ENCODE measurements around the gene RIPOR3.

The RIPOR3 gene

DNA sequence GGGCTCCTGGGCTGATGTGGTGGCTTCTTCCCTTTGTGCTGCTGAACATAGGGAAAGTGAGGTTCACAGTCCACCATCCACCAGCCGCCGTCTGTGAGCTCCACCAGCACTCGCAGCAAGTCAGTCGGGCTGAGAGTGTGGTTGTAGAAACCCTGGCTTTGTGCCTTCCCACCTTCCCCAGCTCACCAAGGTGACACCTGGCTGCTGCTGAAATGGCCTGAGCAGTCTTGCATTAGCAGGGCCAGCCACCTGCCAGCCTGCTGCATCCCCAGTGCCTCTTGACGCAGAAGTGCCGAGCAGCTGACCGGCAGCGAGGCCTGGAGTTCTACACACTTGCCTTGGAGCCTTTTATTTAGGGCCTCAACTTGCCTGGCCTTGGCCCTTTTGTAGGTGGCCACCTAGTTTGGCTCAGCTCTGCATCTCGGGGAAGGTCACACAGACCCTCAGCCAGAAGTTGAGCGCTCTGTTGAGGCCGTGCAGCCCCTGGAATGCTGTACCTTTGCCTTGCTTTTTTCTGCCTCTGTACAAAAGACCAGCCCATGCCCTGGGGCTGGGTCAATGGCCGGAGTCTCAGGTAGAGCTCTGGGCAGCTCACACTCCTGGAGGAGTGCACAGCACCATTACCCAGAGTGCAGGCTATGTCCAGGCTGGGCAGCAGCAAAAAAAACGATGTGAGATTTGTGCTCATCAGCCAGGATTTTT, 104.7 kb downstream of the RIPOR3 start:
- FAIRE-seq = no peak

DNA sequence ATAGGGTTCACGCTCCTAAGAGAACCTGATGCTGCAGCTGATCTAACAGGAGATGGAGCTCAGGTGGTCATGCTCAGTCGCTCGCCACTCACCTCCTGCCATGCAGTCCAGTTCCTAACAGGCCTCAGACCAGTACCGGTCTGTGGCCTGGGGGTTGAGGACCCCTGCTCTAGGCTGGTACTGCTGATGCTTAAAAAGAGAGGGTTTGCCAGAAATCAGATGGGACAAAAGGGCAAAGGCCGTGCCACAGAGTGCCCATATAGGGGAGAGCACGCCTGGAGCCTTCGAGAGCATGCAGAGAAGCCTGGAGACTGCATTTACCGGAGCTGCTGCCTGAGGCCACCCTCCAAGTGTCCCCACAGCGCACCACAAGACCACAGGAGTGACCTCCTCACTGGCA, 105.7 kb downstream of the RIPOR3 start:
- no peak for FAIRE-seq

DNA sequence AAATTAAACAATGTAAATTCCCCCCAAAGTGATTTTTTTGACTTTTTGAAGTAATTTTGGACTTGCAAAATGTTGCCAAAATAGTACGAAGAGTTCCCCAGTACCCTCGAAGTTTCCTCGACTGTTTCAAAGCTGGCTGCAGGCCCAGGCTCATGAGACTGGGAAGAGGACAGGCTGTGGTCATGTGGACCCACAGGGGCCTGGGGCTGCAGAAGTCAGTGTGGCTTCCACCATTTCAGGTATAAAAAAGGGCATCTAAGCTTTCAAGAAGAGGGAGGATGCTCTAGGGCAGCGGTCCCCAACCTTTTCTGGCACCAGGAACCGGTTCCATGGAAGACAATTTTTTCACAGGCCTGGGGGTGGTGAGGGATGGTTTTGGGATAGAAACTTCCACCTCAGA, 106.1 kb downstream of the RIPOR3 start:
- FAIRE-seq = no peak

DNA sequence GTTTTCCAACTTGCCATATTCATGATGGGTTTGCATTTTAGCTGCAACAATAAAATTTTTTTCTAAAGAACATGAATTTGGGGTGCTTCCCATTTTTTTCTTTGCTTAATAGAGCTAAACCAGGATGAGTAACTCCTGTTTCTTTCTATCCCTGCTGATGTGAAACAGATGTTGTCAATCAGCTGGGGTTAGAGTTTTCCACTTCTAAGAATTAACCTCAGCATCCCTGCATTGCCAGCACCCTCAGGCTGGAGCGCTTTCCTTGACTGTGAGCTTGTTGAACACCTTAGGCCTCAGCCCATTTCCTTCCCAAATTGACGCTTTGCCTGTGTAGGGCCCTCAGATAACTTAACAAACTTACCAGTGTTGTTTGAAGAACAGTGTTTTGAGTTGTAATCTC, 106.7 kb downstream of the RIPOR3 start:
- FAIRE-seq = no peak

DNA sequence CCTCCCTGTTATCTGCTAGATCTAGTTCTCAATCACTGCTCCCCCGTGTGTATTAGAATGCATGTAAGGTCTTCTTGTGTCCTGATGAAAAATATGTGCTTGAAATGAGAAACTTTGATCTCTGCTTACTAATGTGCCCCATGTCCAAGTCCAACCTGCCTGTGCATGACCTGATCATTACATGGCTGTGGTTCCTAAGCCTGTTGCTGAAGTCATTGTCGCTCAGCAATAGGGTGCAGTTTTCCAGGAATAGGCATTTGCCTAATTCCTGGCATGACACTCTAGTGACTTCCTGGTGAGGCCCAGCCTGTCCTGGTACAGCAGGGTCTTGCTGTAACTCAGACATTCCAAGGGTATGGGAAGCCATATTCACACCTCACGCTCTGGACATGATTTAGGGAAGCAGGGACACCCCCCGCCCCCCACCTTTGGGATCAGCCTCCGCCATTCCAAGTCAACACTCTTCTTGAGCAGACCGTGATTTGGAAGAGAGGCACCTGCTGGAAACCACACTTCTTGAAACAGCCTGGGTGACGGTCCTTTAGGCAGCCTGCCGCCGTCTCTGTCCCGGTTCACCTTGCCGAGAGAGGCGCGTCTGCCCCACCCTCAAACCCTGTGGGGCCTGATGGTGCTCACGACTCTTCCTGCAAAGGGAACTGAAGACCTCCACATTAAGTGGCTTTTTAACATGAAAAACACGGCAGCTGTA, 107.7 kb downstream of the RIPOR3 start:
- FAIRE-seq = no peak

DNA sequence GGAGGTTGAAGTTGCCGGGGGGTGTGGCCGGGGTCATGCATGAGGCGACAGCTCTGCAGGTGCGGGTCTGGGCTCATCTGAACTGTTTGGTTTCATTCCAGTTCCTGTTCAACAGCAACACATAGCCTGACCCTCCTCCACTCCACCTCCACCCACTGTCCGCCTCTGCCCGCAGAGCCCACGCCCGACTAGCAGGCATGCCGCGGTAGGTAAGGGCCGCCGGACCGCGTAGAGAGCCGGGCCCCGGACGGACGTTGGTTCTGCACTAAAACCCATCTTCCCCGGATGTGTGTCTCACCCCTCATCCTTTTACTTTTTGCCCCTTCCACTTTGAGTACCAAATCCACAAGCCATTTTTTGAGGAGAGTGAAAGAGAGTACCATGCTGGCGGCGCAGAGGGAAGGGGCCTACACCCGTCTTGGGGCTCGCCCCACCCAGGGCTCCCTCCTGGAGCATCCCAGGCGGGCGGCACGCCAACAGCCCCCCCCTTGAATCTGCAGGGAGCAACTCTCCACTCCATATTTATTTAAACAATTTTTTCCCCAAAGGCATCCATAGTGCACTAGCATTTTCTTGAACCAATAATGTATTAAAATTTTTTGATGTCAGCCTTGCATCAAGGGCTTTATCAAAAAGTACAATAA, 108.6 kb downstream of the RIPOR3 start:
- no peak for FAIRE-seq

DNA sequence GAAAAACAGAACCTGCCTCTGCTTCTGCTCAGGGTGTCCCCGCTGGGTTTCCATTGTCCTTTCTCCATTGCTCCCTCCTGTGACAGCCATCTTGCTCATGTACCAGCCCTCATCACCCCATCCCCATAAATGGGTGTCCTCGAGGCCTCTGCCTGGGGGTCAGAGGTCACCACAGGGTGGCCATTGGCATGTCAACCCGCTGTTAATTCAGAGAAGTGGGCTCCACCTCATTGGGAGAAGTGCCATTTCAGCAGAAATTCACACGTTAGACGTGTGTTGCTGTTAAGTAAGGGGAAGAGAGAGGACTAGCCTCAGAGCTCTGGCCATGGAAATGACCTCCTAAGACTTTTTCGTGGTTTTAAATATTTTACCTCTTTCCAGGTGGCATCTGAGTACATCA, 109.2 kb downstream of the RIPOR3 start:
- no peak for FAIRE-seq

DNA sequence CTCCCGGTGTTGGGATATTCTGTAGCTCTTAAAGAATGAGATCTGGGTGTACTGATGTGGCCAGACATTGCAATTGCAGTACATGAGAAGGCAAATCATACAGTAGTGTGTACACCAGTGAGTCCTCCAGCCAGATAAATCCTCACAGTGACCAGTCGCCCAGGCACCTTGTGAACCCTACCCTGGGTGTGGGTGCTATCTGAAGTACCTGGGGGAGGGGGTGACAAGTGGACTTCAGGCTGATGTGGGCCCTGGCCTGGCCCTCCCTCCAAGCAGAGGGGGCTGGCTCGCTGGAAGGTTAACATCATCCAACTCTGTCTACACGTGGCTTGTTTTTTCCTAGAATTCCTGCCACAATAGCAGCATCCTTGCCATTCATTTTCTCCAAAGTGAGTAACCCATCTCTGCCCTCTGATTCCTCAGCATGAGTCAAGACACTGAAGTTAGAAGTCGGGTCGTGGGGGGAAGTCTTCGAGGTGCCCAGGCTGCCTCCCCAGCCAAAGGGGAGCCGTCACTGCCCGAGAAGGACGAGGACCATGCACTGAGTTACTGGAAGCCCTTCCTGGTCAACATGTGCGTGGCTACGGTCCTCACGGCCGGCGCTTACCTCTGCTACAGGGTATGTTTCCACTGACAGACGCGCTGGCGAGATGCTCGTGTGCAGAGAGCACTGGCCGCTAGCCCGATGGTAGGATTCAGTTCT, 110.3 kb downstream of the RIPOR3 start:
- FAIRE-seq = no peak

DNA sequence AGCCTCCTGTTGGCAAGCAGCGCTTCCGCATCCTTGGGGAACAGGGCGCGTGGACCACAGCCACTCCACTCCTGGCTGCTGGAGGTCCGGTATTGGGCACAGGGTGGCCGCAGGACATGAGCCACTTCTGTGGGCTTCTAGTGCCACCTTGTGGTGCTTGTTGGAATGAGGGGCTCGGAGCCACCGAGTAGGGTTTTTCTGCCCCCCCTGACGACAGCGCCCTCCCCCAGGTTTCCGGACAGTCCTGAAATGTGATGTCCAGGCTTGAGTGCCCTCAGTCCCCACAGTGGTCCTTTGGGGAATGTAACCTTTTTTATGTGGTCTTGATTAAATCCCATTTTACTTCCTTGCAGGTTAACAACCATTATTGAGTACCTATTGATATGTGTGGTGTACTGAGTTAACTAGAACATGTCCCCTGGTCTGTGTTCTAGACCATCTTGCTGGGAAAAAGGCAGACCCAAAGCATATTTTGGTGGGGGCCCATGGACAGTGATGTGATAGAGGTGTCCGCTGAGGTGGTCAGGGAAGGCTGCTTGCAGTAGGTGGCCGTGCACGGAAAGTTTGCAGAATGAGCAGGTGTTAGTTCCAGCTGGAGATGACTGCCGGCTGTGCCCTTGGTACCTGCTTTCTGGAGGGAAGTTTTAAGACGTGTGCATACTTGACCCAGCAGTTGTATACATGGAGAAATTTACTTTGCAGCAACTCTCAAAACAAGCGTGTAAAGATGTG, 111.2 kb downstream of the RIPOR3 start:
- no peak for FAIRE-seq

DNA sequence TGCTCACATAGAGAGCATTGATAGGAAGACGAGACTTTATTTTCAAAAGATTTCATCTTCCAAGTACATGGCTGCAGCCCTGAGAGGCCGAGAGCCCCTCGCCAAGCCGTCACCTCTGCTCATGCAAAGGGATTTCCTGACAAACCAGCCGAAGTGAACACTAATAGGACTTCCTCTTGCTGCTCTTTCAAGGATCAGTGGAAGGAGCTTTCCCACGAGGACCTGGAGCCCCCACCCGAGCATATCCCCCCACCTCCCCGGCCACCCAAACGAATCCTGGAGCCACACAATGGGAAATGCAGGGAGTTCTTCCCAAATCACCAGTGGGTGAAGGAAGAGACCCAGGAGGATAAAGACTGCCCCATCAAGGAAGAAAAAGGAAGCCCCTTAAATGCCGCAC, 111.8 kb downstream of the RIPOR3 start:
- no peak for FAIRE-seq

DNA sequence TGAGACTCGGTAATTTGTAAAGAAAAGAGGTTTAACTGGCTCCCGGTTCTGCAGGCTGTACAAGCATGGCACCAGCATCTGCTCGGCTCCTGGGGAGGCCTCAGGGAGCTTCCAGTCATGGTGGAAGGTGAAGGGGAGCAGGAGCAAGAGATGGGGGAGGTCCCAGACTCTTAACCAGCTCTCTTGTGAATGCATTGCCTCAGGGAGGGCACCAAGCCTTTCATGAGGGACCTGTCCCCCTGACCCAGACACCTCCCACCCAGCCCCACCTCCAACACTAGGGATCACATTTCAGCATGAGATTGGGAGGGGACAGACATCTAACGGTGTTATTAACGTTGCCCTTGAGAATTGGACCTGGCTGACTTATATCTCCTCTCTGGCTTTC, 112.6 kb downstream of the RIPOR3 start:
- no peak for FAIRE-seq

DNA sequence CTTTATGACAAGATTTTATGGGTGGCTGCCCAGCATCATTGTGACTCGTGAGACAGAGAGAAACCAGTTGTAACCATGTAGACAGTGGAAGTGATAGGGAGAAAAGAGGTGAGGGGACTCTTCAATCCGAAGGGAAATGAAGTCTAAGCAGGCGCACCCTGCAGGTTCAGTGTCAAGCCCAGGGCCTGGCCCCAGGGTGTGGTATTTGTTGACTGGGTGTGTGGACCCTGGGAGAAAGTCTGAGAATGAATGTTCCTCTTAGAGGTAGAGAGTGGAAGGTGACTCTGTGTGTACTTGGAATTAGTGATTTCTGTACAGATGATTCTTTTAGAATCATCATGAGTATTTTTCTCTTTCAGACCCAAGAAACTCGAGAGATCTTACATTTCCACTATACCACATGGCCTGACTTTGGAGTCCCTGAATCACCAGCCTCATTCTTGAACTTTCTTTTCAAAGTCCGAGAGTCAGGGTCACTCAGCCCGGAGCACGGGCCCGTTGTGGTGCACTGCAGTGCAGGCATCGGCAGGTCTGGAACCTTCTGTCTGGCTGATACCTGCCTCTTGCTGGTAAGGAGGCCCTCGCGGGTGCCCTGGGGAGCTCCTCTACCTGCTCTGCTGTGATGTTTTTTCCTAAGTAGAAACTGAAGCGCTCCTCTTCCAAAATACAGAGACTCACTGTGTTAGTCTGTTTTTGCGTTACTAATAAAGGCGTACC, 113.1 kb downstream of the RIPOR3 start:
- no peak for FAIRE-seq

DNA sequence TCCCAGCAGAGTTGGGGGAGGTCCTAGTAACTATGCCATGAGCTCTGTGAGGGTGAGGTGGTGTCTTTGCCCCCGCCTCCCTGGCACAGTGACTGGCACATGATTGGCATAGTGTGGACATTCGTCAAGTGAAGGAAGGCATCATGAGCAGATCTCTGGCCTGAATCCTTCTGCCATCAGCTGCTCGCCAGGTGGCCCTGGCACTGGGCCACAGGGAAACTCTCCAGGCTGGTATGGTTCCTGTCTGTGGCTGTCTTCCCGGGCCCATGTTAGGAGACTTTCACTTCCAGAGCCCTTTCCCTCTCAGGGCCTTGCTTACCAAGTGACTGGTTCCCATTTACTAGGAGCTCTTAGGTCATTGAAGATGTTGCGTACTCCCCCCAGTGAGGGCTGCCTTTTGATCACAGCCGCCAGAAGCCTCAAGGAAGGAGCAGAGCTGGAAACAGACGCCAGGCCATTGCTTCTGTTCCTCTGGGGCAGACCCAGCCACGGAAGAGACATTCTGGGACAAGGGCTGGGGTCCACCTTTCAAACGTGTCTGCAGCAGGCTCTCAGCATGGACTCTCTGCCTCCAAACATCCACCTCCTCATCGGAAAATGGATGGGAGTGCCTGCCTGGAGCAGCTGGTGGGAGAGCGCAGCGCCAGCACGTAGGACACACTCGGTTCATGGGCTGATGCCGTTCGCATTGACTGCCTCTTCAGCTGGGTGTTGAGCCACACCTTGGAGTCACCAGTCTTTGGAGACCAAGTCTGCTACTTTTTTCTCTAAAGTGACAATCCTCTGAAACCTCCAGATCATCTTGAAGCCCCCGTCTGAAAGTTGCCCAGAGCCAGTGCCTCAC, 113.9 kb downstream of the RIPOR3 start:
- no peak for FAIRE-seq

DNA sequence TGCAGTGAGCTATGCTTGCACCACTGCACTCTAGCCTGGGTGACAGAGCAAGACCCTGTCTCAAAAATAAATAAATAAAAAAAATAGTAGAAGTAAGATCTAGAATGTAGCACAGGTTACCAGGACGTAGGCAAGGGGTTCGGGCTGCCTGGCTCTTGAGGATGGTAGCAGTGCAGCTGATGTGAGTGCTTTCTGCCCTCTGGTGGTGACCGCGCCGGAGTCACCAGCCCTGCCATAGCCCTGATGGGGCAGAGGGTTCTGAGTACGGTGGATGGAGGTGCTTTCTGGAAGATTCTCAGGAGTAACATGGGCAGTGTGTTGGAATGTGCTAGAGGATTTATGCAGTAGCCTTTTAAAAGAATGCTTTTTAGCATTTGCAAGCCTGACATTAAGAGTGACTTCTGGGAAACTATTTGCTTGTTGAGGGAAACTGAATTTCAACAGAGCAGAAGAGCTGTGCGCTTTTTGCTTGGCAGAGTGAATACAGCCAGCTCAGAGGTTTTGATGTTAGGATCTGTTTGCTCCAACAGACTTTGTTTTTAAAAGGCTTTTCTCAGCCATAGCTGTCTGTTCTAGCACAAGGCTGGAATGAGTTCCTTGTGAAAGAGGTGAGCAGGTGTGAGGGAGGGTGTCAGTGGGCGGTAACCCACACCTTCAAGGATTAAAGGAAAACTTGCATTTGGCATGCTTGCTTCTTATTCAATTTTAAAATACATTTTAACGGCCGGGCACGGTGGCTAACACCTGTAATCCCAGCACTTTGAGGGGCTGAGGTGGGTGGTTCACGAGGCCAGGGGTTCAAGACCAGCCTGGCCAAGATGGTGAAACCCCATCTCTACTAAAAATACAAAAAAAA, 115.2 kb downstream of the RIPOR3 start:
- no peak for FAIRE-seq

DNA sequence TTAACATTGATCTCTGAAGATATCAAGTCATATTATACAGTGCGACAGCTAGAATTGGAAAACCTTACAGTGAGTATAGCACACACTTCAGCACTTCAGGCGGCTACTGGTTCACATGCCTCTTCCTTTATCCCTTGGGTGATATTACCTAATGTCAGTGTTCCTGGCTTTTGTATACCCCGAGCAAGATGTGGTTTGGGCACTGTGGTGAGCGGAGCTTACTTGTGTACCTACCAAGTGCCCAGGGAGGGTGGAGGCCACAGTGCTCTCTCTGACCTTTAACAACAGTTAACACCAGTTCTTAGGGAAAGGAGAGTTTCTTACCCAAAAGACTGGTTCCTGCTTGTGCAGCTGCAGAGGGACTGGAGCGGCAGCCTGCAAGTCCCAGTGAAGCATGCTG, 116.8 kb downstream of the RIPOR3 start:
- no peak for FAIRE-seq

DNA sequence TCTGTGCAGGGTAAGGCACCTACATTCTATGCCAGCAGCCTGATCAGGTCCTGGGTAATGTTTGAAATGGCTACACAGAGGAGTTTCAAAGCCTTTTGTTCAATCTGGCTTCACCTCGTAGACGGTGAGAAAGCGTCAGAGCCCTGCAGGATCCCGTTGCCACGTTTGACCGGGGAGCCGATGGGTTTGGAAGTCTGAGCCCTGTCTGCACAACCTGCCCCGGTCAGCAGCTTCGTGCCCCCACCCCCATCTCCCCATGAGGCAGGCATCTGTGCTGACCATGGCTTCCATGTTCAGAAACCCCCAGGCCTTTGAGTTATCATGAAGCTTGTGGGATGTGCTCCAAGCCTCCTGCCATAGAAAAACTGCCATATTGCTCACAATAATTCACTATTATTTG, 117.2 kb downstream of the RIPOR3 start:
- no peak for FAIRE-seq

DNA sequence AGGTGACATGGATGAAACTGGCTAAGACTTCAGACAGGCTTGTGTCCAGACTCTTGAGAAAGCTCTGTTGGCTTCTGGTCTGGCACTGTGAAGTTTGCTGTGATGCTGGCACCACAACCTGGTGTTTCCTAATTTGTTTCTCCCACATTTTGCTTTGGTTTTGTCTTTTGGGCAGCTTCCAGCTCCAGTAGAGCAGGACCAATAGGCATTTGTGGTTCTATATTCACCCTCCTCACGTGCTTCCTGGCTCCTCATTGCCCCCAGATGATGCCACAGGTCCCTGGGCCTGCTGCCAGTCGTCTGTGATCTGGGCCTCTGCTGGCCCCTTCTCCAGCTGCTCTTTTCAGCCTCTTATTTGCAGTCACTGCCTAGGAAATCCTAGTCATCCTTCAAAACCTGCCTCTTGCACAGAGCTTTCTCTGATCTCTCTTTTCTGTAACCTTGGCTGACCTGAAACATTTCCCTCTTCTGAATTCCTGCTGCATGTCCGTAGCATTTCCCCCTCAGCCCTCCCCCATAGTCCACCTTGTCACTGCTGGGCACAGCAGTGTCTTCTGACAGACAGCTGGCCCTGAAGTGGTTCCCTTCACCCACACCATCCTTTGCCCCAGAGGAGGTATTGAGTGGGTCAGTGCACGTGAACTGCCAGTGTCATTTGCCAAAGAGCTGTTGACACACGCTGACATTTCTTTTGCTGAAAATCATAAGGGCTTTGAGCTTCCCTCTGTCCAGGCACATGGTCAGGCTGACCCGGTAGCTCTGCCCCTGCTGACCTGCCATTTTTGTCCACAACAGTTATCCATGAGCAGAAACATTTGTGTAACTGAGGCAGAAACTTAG, 118.2 kb downstream of the RIPOR3 start:
- FAIRE-seq = no peak

DNA sequence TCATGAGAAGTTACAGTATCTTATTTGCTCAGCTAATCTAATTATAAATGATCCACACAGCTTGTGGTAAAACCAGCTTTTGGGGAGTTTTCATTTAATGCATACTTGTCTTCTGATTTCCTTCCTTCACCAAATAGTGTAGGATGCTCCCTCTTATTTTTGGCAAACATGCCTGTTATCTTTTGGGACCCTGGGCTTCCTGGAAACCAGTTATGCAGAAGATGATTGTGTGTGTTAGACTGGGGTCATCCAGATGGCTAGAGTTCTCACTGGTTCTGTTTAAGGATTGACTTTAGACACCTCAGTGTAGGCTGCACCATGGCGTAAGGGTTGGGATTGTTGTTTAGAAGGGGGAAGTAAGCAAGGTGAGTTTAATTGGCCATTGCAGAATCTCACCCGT, 119.9 kb downstream of the RIPOR3 start:
- no peak for FAIRE-seq

All from colon (tissue), 2 donors.